GM21529 (cell line): Measurements from ENCODE around the gene ERC2.

Experiments
- ATAC-seq: cut with Tn5 transposase; IDR thresholded peaks from one replicate; pipeline ENCODE4 v1.9.1; 2021; ENCODE audit not compliant: unreplicated experiment

The ERC2 gene

DNA sequence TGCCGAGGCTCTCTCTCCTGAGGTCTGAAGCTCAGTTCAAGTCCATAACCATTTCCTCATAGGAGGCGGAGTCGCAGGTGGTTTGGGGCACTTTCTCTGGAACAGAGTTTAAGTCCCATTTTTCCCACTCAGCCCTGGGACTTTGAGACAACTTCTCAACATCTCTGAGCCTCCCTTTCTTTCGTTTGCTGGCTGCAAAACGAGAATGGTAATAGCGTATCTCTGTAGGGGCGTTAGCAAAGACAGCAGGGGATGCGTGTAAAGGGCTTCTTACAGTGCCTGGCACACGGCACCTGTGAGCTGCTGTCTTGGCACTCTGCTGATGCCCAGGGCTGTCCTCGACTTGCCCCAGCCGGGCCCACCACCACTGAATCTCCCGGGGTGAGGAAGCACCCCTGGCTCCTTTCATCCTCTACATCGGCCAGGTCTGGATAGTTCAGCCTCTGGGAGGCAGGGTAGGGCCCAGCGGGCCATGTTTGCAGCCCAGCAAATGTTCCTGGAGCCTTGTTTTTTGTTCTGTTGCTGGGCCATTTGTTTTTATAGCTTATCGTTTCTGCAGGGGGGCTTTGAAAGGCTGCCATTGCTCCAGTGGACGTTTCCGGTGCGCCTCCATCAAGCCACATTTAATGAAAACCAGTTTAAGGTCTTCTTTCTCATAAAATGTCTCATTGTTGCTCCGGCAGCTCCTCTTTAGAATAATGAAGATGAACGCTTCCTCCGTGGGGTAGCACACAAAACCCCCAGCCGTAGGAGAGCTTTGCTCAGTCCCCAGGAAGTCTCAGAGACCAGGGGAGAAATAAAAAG, 921.2 kb downstream of the ERC2 start:
- no peak for ATAC-seq

DNA sequence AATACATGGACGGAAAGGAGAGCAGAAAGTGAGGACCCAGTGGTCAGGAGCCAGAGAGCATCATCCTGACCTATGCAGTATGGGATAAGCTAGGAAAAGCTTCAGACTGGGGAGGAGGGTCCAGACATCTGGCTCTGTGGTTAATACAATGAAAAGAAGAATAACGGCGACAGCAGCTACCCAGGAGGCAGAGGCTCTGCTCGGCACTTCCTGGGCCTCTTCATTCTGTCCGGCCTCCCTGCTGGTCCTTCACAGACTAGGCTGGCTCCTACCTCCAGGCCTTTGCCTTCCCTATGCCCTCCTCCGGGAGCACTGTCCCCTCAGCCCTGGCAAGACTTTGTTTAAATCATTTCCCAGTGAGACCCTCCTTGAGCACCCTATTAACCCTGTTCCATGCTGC, 922.3 kb downstream of the ERC2 start:
- no peak for ATAC-seq

DNA sequence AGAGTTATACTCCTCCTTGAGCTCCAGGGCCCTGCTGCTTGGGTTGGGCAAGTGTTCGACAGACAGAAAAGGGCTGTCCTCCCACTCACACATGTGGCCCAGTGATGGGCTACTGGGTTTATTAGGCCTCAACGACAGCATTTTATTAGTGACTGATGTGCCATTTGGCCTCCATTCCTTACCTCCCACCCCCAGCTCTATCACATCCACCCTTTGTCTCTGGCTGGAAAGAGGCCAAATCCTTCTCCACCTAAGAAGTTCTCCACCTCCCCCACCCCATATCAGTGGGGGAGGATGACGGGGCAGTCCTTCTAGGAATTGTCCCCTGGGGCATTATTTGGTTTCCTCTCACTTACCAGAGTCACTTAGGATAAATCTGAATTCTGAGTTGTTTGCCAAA, 924.0 kb downstream of the ERC2 start:
- ATAC-seq: no peak

DNA sequence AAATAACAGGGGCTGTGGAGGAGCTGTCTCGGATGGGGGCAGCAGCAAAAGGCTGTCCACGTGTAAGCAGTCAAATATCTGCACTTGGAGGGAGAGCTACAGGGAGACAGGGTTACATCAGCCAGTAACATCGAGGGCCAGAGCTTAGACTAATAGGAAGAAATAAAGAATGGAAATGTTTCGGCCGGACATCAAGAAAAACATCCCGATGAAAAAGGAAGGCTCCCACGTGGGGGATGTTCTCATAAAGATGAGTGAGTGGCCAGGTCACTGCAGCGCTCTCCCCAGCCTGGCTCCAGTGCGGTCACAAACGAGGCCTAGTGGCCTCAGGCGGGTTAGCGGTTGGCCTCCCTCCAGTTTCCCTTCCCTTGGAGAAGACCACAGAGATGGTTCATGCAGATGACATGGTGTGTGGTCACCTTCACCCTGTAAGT, 925.1 kb downstream of the ERC2 start:
- no peak for ATAC-seq

DNA sequence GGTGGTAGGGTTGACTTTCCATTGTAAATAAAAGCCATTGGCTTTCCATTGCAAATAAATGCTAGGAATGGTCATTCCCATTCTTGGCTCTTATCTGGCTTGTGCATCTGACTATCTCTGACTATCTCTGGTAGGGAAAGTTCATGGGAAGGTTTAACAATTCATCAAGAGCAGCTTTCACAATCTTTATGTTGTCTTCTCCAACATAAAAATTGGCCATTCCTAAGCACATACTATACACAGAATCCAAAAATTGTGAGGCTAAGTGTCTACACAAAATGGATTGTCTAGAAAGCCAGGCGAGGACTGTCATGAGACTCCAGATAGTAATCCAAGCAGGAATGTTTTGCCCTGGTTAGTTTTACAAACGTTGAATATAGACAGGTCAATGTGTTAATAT, 926.8 kb downstream of the ERC2 start:
- ATAC-seq: no peak

DNA sequence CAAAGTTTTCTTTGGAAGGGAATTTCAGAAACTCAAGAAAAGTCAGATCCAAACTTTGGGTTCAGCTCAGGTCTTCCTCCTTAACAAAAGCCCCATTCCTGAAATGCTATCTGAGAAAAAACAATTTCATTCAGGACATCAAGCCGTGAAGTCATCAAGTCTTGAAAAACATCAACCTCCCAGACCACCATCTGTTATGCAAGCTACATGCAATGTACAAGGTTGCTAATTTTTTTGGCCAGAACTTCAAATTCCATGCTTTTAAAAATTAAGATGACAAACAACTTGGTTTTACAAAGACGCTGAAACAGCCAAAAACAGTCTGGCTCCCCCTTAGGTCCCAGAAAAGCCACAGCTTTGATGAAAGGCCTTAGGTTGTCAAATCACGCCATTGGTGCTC, 927.3 kb downstream of the ERC2 start:
- no peak for ATAC-seq

DNA sequence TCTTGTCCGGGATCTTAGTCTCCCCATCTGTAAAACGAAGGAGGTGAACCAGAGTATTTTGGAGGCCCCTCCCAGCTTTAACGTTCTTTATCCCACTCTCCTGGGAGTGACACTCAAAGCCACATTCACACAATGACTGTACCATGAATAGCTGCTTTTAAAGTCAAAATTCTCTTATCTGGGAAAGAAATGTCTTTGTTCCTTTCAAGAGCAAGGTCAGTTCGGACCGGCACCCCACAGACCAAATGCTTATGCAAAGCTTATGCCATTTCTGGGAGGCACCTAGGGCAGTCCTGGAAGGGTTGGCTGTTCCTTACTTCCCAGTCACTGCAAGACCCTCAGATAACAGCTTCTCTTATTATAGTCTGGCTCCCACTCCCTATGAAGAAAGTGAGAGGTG, 927.7 kb downstream of the ERC2 start:
- no peak for ATAC-seq

DNA sequence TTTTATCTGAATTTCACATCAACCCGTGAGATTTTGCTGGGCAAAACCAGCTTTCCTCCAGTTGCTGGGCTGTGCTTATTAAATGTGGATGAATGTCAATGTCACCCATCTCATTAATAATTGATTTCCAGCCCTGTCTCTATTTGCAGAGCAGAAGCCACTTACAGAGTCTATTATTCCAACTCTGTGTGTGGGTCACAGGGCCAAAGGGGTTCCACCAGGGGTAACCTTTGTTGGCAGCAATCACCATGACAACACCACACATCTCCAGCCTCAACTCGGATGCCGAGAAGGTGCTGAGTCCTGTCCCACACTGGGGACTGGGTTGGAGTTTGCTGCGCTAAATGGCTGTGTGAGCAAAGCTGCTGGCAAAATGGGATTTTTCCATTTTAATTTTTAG, 930.1 kb downstream of the ERC2 start:
- no peak for ATAC-seq

DNA sequence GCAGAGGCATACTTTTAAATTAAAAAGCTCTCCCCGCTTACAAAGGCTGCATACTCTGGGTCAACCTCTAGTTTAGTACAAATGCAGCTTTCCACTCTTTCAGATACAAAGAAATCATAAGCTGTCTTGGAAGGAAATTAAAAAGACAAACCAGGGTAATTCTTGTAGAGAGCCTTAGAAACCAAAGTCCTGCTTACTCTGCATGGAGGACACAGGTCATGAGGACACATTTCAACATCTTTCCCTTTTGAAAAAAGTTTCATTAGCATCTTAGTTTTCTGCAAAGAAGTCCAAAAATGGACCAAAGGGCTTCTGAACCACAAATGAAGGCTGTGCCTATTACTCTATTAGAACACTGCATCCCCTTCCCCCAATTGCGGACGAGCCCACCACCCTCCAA, 930.7 kb downstream of the ERC2 start:
- ATAC-seq: no peak

DNA sequence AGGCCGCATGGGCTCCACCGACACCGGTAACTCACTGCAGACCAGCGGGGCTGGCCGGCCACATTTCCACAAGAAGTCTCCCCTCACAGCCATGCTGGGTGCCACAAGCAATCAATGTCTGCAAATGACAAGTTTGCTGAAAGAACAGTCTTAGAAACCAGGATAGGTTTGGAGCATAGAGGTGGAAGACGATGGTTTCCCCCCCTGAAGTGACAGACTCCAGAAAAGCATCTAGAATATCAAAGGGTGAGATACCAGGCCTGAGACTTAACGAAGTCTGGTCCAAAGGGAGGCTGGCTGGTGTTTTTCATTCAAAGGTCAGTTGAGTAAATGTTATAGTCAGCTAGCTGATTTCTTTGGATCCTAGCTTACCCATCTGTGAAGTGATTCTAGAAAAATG, 931.1 kb downstream of the ERC2 start:
- no peak for ATAC-seq

DNA sequence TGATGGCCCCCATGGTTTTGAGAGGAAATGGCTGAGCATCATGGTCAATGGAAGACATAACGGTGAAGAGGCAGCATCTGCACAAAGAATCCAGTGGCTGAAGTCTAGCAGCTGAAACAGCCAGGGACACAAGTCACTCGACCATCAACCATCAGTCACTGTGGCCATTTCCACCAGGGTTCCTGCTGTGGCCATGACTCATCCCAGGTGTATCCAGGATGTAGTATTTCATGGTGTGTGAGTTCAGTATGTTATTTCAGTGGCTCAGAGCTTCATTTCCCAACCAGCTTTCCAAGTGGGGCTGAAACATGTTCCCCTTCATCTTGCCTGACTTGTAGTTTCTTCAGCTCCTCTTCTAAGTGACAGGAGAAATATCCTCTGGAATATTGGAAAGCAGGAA, 933.4 kb downstream of the ERC2 start:
- no peak for ATAC-seq

DNA sequence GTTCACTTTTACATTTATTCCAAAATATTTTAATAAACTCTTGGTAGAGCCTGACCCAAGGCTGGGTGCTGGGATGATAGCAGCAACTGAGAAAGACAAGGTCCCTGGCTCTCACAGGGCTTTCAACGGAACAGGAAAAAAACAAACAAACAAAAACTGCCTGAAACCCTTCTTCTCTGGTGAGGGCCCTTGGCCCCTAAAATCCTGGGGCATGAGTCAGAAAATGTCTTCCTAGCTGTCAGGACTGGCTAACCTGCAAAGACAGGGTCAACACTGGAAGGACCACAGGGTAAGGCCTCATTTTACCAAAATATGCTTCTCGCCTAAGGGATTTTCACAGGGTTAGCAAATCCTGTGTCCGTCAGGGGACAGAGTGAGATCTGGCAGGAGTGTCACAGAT, 935.5 kb downstream of the ERC2 start:
- no peak for ATAC-seq

DNA sequence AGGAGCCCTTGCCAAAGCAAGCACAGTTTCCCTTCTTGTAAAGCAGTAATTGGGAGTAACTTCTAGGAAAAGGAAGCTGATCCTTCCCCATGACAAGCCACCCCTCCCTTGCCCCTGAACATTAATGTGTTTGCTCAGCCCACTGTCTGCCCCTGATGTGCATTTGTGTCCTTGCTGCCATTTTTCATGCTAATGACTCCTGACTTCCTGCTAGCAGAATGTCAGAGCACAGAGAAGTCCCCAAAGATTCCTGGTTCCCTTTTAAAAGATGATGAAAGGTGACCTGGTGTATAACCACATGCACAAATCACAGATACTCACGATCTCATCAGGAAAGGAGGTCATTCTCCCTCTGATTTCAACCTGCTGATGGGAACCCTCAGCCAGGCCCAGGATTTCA, 936.9 kb downstream of the ERC2 start:
- ATAC-seq: no peak

DNA sequence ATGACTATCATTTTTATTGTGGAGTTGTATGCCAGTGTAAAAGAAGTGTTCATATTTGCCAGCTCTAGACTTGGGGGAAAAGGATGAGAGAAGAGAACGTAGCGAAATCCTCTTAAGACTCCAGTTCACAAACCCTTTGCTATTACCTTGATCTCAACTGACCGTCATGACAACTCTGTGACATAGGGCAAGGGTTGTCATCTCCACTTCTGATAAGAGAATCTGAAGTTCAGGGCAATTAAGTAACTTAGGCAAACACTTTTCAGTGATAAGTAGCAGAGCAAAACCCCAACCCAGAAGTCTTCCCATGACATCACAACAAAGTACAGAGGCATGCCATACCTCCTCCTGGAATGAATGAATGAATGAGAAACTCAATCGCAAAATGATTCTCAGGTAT, 940.9 kb downstream of the ERC2 start:
- ATAC-seq: no peak

DNA sequence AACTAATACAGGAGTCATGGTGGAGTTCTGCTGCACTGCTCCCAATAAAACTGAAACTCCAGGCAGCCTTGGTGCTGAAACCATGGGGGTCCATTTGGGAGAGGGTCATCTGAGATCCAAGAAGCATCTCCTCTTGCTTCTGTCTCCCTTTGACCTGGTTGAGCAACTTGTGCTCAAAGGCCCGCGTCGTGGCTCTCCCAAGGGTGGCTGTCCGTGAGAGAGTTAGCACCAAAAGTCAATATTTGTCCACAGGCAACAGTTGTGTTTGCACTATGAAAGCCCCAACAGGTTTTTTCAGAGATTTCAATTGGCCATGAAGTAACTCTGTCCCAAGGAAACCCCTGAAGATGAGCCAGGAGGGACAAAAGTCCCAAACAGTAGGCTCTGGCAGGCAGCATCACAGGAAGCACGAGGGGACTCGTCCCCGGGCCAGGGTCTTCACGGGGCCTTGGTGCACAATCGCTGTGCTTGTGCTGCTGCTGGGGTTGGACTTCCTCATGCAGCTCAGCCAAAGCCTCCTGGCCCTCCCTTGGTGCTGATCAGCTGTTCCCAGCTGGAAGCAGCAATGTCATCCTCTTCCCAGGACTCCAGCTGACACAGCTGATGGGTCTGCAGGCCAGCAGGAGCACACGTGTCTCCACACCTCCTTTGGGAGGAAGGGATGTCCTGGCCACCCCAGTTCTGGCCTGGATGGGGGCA, 941.8 kb downstream of the ERC2 start:
- no peak for ATAC-seq

DNA sequence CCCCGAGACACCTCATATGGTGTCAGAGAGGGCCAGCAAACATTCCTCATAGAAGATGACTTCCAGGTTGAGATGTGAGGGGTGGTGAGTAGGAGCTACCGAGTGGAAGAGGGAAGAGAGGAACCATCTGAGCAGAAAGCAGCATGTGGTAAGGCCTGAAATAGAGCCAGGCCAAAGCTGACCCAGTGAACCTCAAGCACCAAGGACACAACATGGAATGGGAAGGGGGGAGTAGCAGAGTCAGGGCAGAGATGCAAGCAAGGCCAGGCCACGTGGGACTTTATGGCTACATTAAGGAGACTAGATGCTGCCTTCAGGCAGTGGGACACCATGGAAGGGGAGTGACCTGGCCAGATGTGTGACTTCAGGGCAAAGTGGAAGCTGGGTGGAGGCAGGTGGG, 942.8 kb downstream of the ERC2 start:
- ATAC-seq: no peak

DNA sequence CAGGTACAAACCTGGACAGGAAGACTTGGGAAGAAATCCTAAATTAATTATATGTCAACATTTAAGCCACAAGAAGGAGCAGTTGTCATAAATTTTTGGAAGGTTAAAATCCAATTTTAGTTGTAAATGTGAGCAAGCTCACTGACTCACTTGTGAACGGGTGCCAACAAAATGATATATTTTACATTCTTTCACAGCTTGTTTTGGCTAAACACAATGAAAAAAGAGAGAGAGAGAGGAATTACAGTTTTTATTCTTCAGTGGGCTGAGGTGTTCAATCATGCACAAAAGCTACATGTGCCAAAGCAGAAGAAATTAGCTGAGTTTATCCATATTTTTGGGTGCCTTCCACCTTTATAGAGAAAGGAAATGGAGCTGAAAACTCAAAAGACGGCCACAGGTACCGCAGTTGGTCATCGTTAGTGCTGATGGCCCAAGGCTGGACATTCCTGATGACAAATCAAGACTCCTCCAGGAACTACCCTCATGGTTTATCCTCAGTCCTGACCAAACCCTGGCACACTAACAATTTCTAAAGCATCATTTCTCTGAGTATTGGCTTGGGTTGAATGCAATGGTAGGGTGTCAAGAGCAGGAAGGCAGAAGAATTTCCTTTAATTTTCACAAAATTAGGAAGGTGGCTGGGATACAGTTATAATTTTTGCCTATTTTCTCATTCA, 943.6 kb downstream of the ERC2 start:
- no peak for ATAC-seq

DNA sequence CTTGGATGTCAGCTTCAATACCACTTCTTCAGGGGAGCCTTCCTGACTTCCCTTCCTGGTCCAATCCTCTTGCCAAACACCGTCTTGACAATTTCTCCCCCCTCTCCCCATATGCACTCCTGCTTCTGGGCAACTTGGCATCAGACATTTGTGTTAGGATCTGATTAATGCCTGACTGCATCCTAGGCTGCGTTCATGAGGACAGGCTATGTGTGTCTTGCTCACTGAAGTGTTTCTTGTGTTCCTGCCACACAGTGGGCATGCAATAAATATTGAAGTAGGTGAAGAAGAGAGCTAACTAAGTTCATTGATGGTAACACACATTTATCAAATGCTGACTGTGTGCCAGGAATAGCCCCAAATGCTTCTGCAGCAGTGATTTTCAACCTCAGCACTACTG, 944.8 kb downstream of the ERC2 start:
- no peak for ATAC-seq

DNA sequence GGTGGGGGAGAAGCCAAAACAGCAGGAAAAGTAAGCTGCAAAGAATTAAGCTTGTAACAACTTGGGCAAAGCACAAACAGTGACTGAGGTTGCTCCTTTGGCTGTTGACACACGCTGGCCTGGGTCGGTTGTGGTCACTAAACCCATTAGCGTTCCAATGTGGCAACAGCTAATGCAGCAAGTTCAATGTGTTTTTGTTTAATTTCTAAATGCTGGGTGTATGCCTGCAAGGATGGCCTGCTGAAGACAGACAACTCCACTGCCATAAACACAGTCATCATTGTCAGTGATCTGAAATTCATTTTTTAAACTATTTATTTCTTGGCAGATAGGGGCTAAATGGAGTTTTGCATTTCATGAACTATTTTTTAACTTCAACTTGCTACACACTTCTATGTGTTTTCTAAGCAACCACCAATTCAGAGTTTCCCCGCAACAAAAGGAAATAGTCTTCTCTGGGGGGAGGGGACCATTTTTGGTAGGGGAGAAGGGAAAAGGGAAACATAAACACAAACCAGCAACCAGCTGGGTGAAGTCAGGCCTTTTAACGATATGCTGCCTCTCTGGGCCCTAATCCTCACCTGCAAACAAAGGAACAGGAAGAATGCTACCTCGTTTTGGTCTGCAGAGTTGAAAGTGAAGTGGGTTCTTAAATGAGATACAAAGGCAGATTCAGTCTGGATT, 946.4 kb downstream of the ERC2 start:
- no peak for ATAC-seq

DNA sequence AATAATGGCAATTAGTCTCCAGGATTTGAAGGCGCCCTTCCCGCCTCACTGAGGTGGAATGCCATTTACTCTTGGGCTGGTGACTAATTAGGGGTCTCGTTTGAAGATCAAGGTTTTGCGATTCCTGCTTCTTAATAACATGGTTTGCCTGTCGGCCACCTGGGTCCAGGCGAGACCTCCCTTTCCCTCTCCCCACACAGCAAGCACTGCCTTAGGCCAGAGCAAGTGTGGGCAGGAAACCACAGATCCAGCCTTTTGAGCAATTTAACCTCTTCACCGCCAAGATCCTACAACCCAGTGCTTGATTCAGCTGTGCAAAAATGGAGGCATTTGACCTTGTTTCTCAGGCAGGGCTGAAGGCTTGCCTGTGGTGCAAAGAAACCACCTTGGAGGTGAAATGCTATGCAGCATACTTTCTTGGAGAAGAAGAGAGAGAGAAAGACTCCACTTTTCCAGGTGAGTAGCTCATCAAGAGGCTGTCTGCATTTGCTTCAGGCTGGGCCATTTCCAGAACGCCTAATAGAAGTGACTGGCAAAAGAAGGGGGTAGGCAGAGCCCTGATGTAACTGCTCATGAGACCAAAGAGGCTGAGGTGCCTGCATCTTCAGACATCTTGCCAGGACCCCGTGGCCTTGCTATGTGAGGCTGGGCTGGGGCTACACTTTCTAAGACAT, 947.1 kb downstream of the ERC2 start:
- no peak for ATAC-seq

DNA sequence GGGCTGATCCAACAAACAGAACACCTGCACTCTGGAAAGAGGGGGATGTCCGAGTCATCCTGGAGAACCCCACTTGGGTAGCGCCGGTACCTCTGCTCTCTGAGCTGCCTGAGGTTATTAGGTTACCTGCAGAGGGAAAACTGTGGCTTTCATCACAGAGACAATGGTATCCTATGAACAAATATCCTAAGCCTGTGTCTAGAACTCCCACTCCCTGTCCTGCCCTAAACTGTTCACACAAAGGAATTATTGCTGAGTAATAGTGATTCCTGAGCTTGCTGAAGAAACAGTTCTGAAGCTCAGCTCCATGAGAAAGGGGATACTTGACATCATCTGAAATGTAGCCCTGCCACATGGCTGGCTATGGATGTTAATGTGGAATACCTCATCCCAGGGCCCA, 949.2 kb downstream of the ERC2 start:
- no peak for ATAC-seq
